Osteoblast (primary cell): ENCODE results near the gene DIO3. TPM values are rescaled to one million over a fixed set of nuclear protein-coding genes. Genes with fewer than 3 reads are reported as not detected.

ENCODE experiments used
- DNase-seq: peaks from one replicate; pipeline ENCODE4 v3.0.0; 2011; ENCODE audit warnings: low spot score, mixed read lengths; ENCODE audit not compliant: insufficient read length; ENCODE audit errors: missing footprints
- H2AFZ ChIP-seq: 2 replicates; pipeline ENCODE4 v1.6.0; 2011; ENCODE audit warnings: mild to moderate bottlenecking, low read length
- H3K27ac ChIP-seq: 2 replicates; pipeline ENCODE4 v1.5.1; 2011; ENCODE audit warnings: mild to moderate bottlenecking, low read depth, low read length, moderate library complexity
- H3K27me3 ChIP-seq: 2 replicates; pipeline ENCODE4 v1.6.0; 2012; ENCODE audit warnings: mild to moderate bottlenecking, control low read depth, inconsistent platforms, low read length, moderate library complexity; ENCODE audit not compliant: insufficient read depth
- H3K36me3 ChIP-seq: 2 replicates; pipeline ENCODE4 v1.5.1; 2011; ENCODE audit warnings: mild to moderate bottlenecking, low read length, control low read depth, moderate library complexity; ENCODE audit not compliant: insufficient read depth
- H3K4me1 ChIP-seq: 2 replicates; pipeline ENCODE4 v1.5.1; 2011; ENCODE audit warnings: mild to moderate bottlenecking, low read length, control low read depth, moderate library complexity; ENCODE audit not compliant: insufficient read depth
- H3K4me2 ChIP-seq: 2 replicates; pipeline ENCODE4 v1.6.0; 2011; ENCODE audit warnings: mild to moderate bottlenecking, low read length; ENCODE audit not compliant: insufficient read depth
- H3K4me3 ChIP-seq: fragments of 200-600 bp; sonication (generic); 3 replicates; pipeline ENCODE4 v1.5.1; 2012; ENCODE audit warnings: mild to moderate bottlenecking, low read length, inconsistent platforms; ENCODE audit not compliant: insufficient read depth
- H3K79me2 ChIP-seq: 2 replicates; pipeline ENCODE4 v1.6.0; 2012; ENCODE audit warnings: mild to moderate bottlenecking, low read length, control low read depth, inconsistent platforms; ENCODE audit not compliant: insufficient read depth
- H3K9me3 ChIP-seq: 2 replicates; pipeline ENCODE4 v1.5.1; 2011; ENCODE audit warnings: low read depth, low read length, control low read depth
- H4K20me1 ChIP-seq: 2 replicates; pipeline ENCODE4 v1.6.0; 2012; ENCODE audit warnings: mild to moderate bottlenecking, low read length, control low read depth; ENCODE audit not compliant: insufficient read depth
- CTCF ChIP-seq: IDR thresholded peaks from 2 replicates; pipeline ENCODE4 v1.5.1; 2011; ENCODE audit warnings: mild to moderate bottlenecking, low read depth, low read length, moderate library complexity; ENCODE audit errors: extremely low read depth
- total RNA-seq: library from RNA; depleted of rRNA; stranded (reverse); fragments of >200 nt; gene quantifications from 2 replicates; pipeline ENCODE4 v1.2.3, GENCODE V29; 2012

Gene DIO3
- total RNA-seq, 1 donor: not detected

GRCh38 chr14:101557321-101557695 lies 4.0 kb upstream of the DIO3 start:
- Histone ChIP-seq H3K4me1 (no peaks in the 10 kb centered on the region), H2AFZ (no peak overlapping the region), H3K4me2 (no peak overlapping the region), H4K20me1 (peaks cover 3% of the 10 kb centered on the region), H3K79me2 (no peaks in the 10 kb centered on the region), H3K27me3 (peaks cover 44% of the 10 kb centered on the region), H3K36me3 (no peaks in the 10 kb centered on the region), H3K4me3 (no peak overlapping the region), H3K27ac (no peak overlapping the region), H3K9me3 (no peaks in the 10 kb centered on the region)
- TF ChIP-seq CTCF: no peak
- no peak for DNase-seq

DNA sequence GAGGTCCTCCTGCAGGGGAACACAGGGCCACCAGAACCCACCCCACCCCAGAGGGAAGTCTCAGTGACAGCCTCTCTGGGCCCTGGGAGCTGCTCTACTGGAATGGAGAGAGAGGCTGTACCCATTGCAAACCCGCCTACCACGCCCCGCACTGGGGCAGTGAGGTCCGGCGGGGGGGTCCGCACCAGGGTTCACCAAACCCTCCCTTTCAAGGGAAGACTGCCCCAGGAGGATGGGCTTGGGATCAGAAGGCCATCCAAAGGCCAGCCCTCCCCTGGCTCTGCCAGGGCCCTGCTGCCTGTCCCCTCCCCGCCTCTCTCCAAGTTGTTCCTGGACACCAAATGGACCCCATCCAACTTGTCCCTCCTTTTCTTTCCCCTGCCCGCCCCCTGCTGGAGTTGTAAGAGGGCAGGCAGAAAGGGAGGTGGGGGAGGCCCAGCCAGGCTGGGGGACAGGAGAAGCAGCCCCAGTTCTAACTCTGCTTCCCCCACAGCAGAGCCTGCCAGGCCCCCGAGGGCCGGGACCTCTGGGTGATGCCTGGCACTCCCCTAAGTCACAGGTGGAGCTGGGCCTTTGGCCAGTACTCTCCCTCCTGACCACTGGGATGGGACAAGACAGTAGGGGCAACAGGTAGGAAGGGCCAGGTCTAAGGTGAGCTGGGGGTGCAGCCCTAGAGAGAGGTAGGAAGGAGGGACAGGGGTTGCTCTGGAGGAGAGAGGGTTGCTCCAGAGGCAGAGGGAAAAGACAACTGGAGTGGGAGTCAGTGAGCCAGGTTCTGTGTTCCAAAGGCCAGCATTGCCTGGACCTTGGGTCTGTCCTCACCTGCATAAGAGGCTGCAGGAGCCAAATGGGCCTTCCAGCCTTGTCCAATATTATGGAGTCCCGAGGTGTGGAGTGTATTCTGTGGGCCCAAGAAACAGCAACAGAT lies 3.2 kb upstream of the DIO3 start:
- H3K4me3 ChIP-seq: no peak overlapping the region
- no peak for TF ChIP-seq CTCF

GRCh38 chr14:101558739-101559240 lies 2.5 kb upstream of the DIO3 start:
- H3K4me3 ChIP-seq: no peak overlapping the region
- H3K4me1 ChIP-seq: no peaks in the 10 kb centered on the region
- TF ChIP-seq CTCF: no peak
- H3K9me3 ChIP-seq: no peaks in the 10 kb centered on the region
- H3K79me2 ChIP-seq: no peaks in the 10 kb centered on the region
- no peak overlapping the region for H3K4me2 ChIP-seq
- H3K36me3 ChIP-seq: no peaks in the 10 kb centered on the region
- DNase-seq: peak; percentile 93
- H4K20me1 ChIP-seq: peaks cover 3% of the 10 kb centered on the region
- no peak overlapping the region for H3K27ac ChIP-seq
- H2AFZ ChIP-seq: no peak overlapping the region
- H3K27me3 ChIP-seq: peaks cover 59% of the 10 kb centered on the region

More for the DNA sequence above, 3.2 kb upstream of the DIO3 start:
- no peak overlapping the region for H2AFZ ChIP-seq
- H3K36me3 ChIP-seq: no peaks in the 10 kb centered on the region
- peak; percentile 91 for DNase-seq
- no peak overlapping the region for H3K4me2 ChIP-seq
- no peaks in the 10 kb centered on the region for H3K4me1 ChIP-seq
- no peaks in the 10 kb centered on the region for H3K79me2 ChIP-seq
- H3K27ac ChIP-seq: no peak overlapping the region
- H3K9me3 ChIP-seq: no peaks in the 10 kb centered on the region
- peaks cover 3% of the 10 kb centered on the region for H4K20me1 ChIP-seq
- H3K27me3 ChIP-seq: peaks cover 51% of the 10 kb centered on the region

DNA sequence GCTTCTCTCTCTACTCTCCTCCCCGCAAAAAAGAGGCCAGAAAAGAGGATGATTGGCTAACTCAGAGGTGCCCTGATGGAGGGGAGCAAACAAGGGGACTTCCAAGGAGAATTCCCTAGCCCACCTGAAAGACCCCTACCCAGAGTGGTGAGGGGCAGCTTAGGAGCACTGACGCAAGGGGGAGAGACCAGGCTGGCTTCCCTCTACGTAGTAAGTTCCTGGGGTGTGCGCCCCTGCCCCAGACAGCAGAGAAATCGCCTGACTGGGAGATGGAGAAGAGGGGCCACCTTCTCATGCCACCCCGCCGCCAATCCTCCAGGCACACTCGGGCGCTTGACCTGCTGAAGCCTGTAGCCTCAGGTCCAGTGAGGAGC lies 2.1 kb upstream of the DIO3 start:
- peaks cover 63% of the 10 kb centered on the region for H3K27me3 ChIP-seq
- no peak for TF ChIP-seq CTCF

More for the DNA sequence above, 2.1 kb upstream of the DIO3 start:
- H3K4me2 ChIP-seq: no peak overlapping the region
- no peaks in the 10 kb centered on the region for H3K36me3 ChIP-seq
- no peak overlapping the region for H2AFZ ChIP-seq
- DNase-seq: peak; percentile 91
- no peak overlapping the region for H3K27ac ChIP-seq
- H3K9me3 ChIP-seq: no peaks in the 10 kb centered on the region
- no peaks in the 10 kb centered on the region for H3K79me2 ChIP-seq
- peaks cover 3% of the 10 kb centered on the region for H4K20me1 ChIP-seq
- H3K4me1 ChIP-seq: no peaks in the 10 kb centered on the region
- H3K4me3 ChIP-seq: no peak overlapping the region
